HG02870 (cell line): Measurements from ENCODE around the gene TCF12.
A peak's percentile ranks its signal among the peaks of the same experiment; 100 is the strongest.
"Not testable (repeated sequence)": the region's sequence is repeated elsewhere in the genome, so short reads cannot be mapped to it uniquely, and the experiment has no call there.

ENCODE experiments used
- ATAC-seq: cut with Tn5 transposase; IDR thresholded peaks from one replicate; pipeline ENCODE4 v1.9.1; 2021; ENCODE audit warnings: mild to moderate bottlenecking, moderate library complexity; ENCODE audit not compliant: unreplicated experiment

The TCF12 gene

GRCh38 chr15:56915888-56916287 lies 2.6 kb upstream of the TCF12 start:
- ATAC-seq = no peak

GRCh38 chr15:56916825-56917477 lies 1.5 kb upstream of the TCF12 start:
- ATAC-seq = no peak

DNA sequence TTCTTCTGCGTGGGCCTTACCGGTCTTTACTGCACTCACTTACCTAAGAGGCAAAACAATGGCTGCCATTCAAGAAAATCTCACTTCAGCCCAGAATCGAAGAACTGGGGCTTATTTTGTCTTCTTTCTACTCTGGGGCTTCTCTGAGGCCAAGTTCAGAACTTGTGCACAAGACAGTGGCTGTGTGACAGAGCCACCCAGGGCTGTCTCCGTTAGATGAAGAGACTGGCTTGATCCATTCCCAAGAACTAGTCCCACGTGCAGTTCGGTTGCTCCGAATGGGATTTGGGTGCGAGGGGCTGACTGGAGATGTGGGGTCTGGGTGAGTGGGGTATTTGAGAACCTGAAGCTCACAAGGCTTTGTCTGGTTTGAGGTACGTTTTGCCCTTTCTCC lies 795 bp upstream of the TCF12 start:
- no peak for ATAC-seq

DNA sequence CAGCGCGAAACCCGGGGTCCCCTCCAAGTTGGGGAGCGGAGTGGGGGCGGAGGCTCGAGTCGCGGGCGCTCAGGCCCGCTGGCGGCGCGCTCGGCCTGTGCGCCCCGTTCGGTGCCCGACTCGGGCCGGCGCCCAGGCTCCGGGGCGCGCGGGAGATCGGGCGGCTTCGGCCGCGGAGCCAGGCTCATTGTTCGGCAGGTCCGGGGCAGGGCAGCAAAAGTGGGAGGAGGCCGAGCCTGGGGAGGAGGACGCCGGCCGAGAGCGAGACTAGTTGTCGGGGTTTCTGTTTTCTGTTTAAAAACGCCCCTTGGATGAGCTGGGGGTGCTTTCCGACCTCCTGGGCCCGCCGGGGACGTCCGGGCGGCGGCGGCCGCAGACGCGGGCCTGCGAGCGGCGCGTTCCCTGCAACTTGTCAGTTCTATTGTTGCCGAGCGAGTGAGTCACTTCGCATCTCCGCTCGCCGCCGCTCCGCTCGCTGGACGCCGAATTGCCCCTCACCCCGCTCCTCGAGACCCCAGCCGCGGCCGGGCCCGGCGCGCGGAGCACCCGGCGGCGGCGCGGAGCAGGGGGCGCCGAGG lies 676 bp downstream of the TCF12 start:
- peak; percentile 28 for ATAC-seq

- ATAC-seq = no peak
These were observed 1.3 kb downstream of the TCF12 start for GRCh38 chr15:56919609-56920366.

DNA sequence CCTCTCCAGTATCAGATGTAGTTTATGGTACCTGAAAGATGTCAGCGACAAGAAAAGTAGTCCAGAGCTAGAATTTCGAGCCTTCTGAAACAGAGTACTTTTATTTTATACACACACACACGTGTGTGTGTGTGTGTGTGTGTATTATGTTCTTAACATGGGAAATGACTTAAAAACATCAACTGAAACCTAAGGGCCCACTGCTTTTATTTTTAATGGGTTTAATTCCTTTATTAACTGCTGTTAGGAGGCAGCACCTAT lies 1.9 kb downstream of the TCF12 start:
- ATAC-seq = no peak

DNA sequence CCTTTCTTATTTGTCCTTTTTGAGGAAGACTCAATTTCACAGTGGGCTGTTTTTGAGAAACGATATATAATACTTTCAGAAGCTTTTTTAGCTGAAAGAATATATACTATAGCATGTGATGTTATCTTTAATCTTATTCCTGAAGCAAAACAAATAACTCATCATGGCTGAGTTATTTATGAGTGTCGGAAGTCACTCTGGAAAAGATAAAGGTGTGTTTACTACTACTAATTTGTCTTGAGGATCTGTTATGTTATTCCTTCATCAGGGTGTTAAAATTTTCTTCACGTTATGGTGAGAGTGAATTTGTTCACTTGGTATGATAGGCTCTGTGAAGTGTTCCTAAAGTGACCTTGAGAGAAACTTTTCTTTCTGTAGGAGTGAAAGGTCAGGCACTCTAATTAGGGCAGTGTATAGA lies 4.7 kb downstream of the TCF12 start:
- no peak for ATAC-seq

GRCh38 chr15:56927816-56928215 lies 9.4 kb downstream of the TCF12 start:
- no peak for ATAC-seq

GRCh38 chr15:56929399-56929798 lies 11.0 kb downstream of the TCF12 start:
- no peak for ATAC-seq

GRCh38 chr15:56929933-56930332 lies 11.5 kb downstream of the TCF12 start:
- no peak for ATAC-seq

DNA sequence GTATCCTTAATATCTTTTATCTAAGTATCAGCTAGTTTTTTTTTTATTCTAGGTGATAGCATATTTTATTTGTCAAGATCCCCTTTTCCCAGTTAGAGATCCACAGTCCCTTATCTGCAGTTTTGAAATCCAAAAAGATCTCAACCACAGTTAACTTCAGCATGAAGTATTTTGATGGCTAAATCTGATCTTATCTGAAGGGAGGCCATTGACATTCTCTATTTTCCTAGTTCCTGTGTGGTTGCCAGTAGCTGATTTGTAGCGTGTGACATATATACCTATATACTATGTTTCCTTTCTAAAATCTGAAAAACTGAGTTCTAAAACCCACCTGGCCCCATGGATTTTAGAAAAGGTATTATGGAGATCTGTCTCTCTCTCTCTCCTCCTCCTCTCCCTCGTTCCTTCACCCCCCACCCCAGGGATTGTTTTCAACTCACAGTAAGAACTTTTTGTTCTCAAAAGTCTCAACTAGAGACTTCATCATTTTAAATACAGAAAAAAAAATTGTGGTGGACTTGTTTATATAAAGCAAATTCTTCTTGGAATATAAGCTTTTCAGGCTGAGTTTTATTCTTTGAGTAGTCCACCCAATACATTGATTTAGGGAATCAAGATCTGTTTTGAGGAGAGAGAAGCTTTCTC lies 12.3 kb downstream of the TCF12 start:
- no peak for ATAC-seq

DNA sequence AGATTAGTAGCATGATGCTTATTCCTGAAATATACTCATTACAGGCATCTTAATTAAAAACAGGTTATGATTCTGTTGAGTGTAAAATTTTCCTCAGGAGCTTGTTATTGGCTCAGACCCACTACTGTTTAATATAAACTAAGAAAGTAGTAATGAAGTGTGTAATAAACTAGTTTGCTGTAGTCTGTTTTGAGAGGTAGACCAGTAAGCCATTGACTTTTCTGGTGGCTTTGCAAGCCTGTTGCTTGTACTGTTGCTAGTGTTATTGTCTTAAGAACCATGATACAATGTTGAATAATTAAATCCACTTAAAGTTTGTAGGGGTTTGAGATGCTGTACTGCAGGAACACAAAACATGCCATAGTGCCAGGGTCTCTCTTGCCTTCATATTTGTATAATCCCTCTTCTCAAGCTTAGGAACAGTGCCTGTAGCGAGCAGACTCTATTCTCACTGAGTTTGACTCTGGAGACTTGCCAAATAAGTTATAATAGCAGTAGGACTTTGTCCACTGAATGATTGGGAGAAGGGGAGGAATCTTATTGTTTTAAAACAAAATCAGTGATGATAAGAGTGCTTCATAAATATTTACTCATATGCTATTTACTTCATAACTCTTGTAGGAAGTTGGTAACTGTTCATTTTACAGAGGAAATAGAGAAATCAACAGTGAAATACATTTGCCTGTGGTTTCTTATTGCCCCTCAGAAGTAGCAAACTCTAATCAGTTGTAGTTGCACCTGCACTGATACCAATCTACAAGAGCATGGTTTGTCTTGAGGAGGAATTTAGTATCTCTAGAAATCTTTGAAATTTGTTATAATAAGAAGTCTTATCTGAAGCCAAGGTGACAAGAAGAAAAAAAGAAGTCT lies 13.4 kb downstream of the TCF12 start:
- no peak for ATAC-seq

- ATAC-seq = not testable (repeated sequence)
These were observed 14.0 kb downstream of the TCF12 start for GRCh38 chr15:56932509-56932868.

- ATAC-seq = no peak
These were observed 15.0 kb downstream of the TCF12 start for GRCh38 chr15:56933410-56933809.

DNA sequence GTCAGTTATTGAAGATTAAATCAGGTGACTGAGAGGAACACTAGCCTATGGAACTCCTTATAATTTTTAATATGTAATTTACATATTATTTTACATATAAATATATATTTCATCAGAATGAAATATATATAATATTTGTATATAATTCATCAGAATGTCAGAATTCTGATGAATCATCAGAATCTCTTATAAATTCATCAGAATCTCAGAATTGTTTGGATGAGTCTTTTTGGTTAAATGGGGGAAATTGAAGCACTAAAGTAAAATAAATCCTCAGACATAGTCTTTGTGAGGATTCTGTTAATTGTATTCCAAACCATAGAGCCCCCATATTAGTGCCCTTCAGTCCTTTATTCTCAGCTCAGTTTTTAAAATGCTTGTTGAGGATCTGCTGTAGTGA lies 15.4 kb downstream of the TCF12 start:
- ATAC-seq = no peak

DNA sequence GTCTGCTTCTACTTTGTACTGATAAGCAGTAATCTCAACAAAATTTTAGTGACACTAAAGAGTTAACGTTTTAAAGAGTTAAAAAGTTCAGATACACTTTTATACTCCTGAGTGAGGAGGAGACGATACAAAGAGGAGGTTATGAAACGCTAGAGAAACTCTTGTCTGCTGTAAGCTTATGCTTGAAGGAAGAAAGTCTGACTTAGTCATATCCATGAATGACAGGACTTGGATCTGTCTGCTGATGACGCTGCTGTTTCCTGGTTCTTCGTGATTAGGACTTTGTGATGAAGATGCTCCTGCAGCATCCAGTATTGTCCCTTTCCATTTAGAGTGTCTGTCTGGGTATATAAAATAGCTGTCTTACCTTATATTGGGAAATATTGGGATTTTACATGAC lies 15.8 kb downstream of the TCF12 start:
- no peak for ATAC-seq

DNA sequence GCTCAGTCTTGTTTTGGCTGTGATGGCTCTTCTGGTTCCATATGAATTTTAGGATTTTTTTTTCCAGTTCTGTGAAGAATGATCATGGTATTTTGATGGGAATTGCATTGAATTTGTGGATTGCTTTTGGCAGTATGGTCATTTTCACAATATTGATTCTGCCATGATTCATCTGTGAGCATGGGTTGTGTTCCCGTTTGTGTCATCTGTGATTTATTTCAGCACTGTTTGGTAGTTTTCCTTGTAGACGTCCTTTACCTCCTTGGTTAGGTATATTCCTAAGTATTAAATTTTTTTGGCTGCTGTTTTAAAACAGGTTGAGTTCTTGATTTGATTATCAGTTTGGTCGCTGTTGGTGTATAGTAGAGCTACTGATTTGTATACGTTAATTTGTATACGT lies 18.5 kb downstream of the TCF12 start:
- no peak for ATAC-seq

- ATAC-seq = no peak
These were observed 20.8 kb downstream of the TCF12 start for GRCh38 chr15:56939257-56939656.

GRCh38 chr15:56940388-56940787 lies 21.9 kb downstream of the TCF12 start:
- no peak for ATAC-seq

GRCh38 chr15:56942118-56942517 lies 23.7 kb downstream of the TCF12 start:
- ATAC-seq = no peak

- no peak for ATAC-seq
These were observed 25.0 kb downstream of the TCF12 start for GRCh38 chr15:56943403-56943802.
